GM19397 (cell line): ENCODE measurements around the gene GPATCH1.
"Not testable (repeated sequence)": the region's sequence is repeated elsewhere in the genome, so short reads cannot be mapped to it uniquely, and the experiment has no call there.

ENCODE experiments used
- ATAC-seq: cut with Tn5 transposase; IDR thresholded peaks from one replicate; pipeline ENCODE4 v1.9.1; 2021; ENCODE audit warnings: mild to moderate bottlenecking, moderate library complexity; ENCODE audit not compliant: unreplicated experiment

Gene GPATCH1, protein sequence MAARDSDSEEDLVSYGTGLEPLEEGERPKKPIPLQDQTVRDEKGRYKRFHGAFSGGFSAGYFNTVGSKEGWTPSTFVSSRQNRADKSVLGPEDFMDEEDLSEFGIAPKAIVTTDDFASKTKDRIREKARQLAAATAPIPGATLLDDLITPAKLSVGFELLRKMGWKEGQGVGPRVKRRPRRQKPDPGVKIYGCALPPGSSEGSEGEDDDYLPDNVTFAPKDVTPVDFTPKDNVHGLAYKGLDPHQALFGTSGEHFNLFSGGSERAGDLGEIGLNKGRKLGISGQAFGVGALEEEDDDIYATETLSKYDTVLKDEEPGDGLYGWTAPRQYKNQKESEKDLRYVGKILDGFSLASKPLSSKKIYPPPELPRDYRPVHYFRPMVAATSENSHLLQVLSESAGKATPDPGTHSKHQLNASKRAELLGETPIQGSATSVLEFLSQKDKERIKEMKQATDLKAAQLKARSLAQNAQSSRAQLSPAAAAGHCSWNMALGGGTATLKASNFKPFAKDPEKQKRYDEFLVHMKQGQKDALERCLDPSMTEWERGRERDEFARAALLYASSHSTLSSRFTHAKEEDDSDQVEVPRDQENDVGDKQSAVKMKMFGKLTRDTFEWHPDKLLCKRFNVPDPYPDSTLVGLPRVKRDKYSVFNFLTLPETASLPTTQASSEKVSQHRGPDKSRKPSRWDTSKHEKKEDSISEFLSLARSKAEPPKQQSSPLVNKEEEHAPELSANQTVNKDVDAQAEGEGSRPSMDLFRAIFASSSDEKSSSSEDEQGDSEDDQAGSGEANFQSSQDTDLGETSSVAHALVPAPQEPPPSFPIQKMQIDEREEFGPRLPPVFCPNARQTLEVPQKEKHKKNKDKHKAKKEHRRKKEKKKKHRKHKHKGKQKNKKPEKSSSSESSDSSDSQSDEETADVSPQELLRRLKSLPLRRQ

GRCh38 chr19:33080761-33081681 lies at the start of gene GPATCH1:
Gene GPATCH1, plus strand, starts transcription at chr19:33081181. Its CDS starts 13 bp downstream, at chr19:33081194.
- ATAC-seq, result peak; percentile 91

- no peak for ATAC-seq
Observed at GRCh38 chr19:33032218-33032781, 48.7 kb upstream of the GPATCH1 start.

GRCh38 chr19:33035461-33035860 lies 45.5 kb upstream of the GPATCH1 start:
- no peak for ATAC-seq

DNA sequence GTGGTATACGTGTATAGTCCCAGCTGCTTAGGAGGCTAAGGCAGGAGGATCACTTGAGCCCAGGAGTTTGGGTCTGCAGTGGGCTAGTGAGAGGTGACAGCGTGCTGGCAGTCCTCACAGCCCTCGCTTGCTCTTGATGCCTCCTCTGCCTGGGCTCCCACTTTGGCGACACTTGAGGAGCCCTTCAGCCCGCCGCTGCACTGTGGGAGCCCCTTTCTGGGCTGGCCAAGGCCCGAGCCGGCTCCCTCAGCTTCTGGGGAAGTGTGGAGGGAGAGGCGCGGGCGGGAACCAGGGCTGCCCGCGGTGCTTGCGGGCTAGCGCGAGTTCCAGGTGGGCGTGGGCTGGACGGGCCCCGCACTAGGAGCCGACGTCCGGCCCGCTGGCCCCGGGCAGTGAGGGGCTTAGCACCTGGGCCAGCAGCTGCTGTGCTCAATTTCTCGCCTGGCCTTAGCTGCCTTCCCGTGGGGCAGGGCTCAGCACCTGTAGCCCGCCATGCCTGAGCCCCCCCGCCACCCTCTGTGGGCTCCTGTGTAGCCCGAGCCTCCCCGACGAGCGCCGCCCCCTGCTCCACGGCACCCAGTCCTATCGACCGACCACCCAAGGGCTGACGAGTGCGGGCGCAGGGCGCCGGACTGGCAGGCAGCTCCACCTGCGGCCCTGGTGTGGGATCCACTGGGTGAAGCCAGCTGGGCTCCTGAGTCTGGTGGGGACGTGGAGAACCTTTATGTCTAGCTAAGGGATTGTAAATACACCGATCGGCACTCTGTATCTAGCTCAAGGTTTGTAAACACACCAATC lies 44.4 kb upstream of the GPATCH1 start:
- ATAC-seq, result not testable (repeated sequence)

DNA sequence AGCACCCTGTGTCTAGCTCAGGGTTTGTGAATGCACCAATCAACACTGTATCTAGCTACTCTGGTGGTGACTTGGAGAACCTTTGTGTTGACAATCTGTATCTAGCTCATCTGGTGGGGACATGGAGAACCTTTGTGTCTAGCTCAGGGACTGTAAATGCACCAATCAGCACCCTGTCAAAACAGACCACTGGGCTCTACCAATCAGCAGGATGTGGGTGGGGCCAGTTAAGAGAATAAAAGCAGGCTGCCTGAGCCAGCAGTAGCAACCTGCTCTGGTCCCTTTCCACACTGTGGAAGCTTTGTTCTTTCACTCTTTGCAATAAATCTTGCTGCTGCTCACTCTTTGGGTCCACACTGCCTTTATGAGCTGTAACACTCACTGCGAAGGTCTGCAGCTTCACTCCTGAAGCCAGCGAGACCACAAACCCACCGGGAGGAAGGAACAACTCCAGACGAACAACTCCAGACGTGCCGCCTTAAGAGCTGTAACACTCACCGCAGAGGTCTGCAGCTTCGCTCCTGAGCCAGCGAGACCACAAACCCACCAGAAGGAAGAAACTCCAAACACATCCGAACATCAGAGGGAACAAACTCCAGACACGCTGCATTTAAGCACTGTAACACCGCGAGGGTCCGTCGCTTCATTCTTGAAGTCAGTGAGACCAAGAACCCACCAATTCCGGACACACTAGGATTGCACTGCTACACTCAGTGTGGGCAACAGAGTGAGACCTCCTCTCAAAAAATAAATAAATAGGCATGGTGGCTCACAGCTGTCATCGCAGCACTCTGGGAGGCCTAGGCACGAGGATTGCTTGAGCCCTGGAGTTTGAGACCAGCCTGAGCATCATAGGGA lies 43.6 kb upstream of the GPATCH1 start:
- ATAC-seq, result not testable (repeated sequence)

- ATAC-seq, result no peak
Observed at GRCh38 chr19:33039108-33039599, 41.8 kb upstream of the GPATCH1 start.

- no peak for ATAC-seq
Observed at GRCh38 chr19:33039815-33040214, 41.2 kb upstream of the GPATCH1 start.

DNA sequence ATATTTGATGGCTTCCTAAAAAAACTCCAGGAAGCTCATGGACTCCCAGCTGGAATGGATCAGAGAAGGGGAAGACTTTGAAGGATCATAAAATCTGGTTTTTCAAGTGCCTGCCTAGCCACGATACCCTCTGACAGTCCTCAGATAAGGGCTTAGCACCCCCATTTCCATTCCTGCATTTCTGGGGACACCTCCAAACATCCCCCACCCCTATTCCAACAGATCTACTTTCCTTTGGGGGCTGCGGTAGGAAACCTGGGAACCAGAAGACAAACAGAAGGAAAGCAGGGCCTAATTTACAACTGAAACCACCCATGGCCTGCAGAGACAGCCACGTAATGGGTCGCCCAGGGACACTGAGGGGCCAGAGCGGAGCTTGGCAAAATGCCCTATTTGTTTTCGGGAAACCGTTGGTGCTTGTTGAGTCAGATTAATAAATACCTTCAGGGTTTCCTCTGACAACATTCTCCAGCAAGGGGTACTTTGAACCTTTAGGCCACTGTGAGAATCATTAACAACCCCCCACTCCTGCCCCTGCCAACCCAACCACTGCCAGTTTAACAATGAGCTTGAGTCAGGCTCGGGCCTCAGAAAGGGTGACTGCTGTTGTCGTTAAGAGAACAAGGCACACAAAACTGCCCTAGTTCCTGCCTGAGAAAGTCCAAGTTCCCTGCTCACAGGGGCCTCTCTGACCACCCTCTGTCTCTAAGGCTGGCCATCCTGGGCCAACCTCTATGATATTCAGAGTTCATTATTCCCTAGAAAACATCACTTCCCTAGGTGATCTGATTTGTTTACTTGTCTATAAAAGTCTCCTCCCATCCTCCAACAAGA lies 39.8 kb upstream of the GPATCH1 start:
- ATAC-seq, result no peak

DNA sequence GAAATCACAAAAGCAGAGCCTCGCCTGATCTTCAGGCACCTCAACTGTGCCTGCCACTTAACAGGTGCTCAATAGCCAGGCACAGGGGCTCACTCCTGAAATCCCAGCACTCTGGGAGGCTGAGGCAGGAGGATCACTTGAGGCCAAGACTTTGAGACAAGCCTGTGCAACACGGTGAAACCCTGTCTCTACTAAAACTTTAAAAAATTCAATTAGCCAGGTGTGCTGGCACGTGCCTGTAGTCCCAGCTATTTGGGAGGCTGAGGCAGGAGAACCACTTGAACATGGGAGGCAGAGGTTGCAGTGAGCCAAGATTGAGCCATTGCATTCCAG lies 39.2 kb upstream of the GPATCH1 start:
- not testable (repeated sequence) for ATAC-seq

- ATAC-seq, result no peak
Observed at GRCh38 chr19:33047422-33047821, 33.6 kb upstream of the GPATCH1 start.

DNA sequence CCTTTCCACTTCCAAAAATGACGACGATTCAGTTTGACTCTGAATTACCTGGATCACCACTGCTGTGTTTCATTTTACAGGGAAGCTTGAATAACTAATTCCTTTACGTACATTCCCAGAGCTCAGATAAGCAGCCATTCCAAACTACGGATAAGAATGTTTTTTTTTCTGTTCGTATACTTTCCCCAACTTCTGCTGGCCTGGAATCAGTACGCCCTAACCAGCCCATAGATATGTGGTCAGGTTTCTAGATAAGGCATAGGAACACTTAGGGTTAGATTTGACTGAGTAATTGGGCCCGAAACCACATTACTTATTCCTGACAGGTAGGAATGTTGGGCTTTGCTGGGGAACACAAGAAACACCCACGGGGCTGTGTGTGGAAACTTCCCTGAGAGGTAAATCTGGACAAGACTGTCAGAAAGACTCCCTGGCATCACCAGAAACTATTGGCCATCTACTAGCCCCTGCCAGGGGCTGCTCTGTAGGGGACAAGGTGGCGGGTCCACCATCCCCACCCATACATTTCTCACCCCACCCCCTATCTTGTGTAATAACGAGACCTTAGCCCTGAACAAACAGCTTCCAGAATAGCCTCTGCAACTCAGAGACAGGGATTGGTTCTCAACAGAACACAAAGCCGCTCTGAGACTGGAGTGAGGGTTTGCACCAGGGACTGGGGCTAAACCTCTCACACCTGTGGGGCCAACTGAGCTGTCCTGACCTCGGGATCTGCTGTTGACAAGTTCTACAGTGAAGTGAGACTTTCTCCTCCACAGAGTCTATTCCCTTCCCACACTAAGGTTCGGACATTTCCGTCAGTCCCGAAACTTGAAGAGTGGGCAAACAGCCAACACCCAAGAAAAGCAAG lies 31.9 kb upstream of the GPATCH1 start:
- no peak for ATAC-seq

DNA sequence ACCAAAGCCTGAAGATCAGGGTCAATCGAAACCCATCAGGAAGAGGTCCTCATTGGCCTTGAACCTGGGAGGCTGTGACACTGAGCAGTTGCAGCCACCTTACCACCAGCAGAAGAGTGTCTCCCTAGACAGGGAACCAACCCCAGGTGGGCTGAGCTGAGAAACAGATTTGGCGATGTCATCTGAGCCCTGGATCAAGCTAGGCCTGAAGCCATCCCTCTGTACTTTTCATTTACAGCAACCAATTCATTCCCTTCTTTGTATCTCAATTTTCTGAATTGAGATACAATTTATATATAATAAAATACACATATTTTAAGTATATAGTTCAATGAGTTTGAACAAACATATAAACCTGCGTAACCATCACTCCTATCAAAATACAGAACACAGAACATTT lies 30.9 kb upstream of the GPATCH1 start:
- no peak for ATAC-seq

GRCh38 chr19:33052352-33052972 lies 28.5 kb upstream of the GPATCH1 start:
- ATAC-seq, result no peak

DNA sequence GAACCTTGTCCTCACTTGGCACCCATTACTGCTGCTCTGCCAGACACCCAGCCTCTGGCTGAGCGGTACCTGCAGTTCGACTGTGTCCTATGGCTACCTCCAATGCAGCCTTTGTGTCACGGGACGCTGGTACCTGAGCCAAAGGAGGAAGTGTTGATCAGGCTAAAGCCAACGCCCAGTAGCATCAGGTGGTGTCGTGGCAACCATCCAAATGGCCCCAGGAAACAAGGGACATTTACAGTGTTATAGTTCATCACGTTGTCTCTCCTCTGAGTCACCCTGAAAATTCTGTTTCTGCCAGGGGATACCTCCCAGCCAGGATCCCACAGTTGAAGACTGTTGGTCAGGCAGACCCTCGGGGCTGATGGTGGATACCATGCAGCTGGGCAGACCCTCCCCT lies 26.4 kb upstream of the GPATCH1 start:
- ATAC-seq, result no peak

GRCh38 chr19:33055718-33056117 lies 25.3 kb upstream of the GPATCH1 start:
- no peak for ATAC-seq

DNA sequence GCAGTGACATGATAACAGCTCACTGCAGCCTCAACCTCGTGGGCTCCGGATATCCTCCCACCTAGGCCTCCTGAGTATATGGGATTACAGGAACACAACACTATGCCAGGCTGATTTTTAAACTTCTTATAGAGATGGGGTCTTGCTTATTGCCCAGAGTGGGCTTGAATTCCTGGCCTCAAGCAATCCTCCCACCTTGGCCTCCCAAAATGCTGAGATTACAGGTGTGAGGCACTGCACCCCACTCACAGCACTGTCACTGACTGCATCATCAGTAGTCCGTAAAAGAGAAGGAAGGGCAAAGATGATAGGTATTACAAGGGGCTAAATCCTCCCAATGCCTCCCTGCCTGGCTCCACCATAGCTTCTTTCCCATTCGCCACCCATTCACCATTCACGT lies 20.4 kb upstream of the GPATCH1 start:
- ATAC-seq, result no peak
